ENCODE results near the gene ANAPC15. TPM values are rescaled to one million over a fixed set of nuclear protein-coding genes. Genes with fewer than 3 reads are reported as not detected.

The ANAPC15 gene
- total and polyA plus RNA-seq, 2 of the 13 experiments (the other 11 are each of a cell fraction or from before 2014, with no cell fraction given), result 18.8 to 25.7 TPM

GRCh38 chr11:72084076-72084475 is 28.4 kb downstream of the ANAPC15 start (continued):
- TF ChIP-seq ZBTB34 (CRISPR knock-in tag; IDR thresholded peaks at IDR 0.05), result no peak
- no peak for TF ChIP-seq ZKSCAN1 (IDR thresholded peaks at IDR 0.05; ENCODE audit: low read length)

GRCh38 chr11:72083414-72083813 is 29.1 kb downstream of the ANAPC15 start:
- H3K27ac ChIP-seq (ENCODE audit: extremely low read length, insufficient read depth, low read length), result no peak overlapping the region
- CTCF ChIA-PET (ENCODE audit: low intra/inter-chr PET ratio, low total read pairs), result no interaction called here
- DNase-seq (ENCODE audit: low spot score) (no peak), ATAC-seq (no peak), FAIRE-seq (no peak)
- 93% methylated on average over 2 of the region's 2 CpGs for WGBS (ENCODE audit: low lambda C conversion rate)
- TF ChIP-seq ZBTB1 (CRISPR knock-in tag; IDR thresholded peaks at IDR 0.05; ENCODE audit: borderline replicate concordance) (no peak), CBX2 (IDR thresholded peaks at IDR 0.05; ENCODE audit: low read depth, low read length) (no peak), CBX2 (CRISPR knock-in tag; IDR thresholded peaks at IDR 0.05; ENCODE audit: low read depth) (no peak), PREB (CRISPR knock-in tag; IDR thresholded peaks at IDR 0.05) (no peak), ZNF768 (CRISPR knock-in tag; IDR thresholded peaks at IDR 0.05) (no peak), ETV5 (CRISPR knock-in tag; IDR thresholded peaks at IDR 0.05; ENCODE audit: borderline replicate concordance) (no peak), ZFP37 (CRISPR knock-in tag; IDR thresholded peaks at IDR 0.05; ENCODE audit: borderline replicate concordance) (no peak), STAT6 (CRISPR knock-in tag; IDR thresholded peaks at IDR 0.05; ENCODE audit: borderline replicate concordance) (no peak), ZFP1 (CRISPR knock-in tag; IDR thresholded peaks at IDR 0.05) (no peak), ZNF883 (CRISPR knock-in tag; IDR thresholded peaks at IDR 0.05; ENCODE audit: not compliant biosample characterization) (no peak), CSRNP1 (CRISPR knock-in tag; IDR thresholded peaks at IDR 0.05) (no peak), ZNF644 (CRISPR knock-in tag; IDR thresholded peaks at IDR 0.05; ENCODE audit: low read depth) (no peak)
- no peak overlapping the region for H3K9ac ChIP-seq (ENCODE audit: insufficient read depth, low read depth, low read length)
- no peaks in the 10 kb centered on the region; a peak in 1 of 5 replicates for H3K27me3 ChIP-seq (ENCODE audit: control insufficient read depth in 1 of 2, insufficient read depth in 2 of 2, low read length in 2 of 2)
- no peaks in the 10 kb centered on the region for H3K9me3 ChIP-seq (ENCODE audit: low read length)
- BruUV-seq (replicated peaks), result no TSS peak
- H2AFZ ChIP-seq (ENCODE audit: low read length), result no peak overlapping the region
- peaks cover 18% of the 10 kb centered on the region for H3K4me1 ChIP-seq (ENCODE audit: insufficient read depth, low read length)
- H4K20me1 ChIP-seq (ENCODE audit: insufficient read depth, low read length), result no peaks in the 10 kb centered on the region
- no peak overlapping the region for H3K4me2 ChIP-seq (ENCODE audit: low read depth, low read length)
- peaks cover 16% of the 10 kb centered on the region for H3K79me2 ChIP-seq (ENCODE audit: insufficient read depth, low read length)
- intact Hi-C loops (cut with micrococcal nuclease; ENCODE audit: unreplicated experiment), result no loop called here
- no peak overlapping the region for H3K4me3 ChIP-seq (replicated peaks in 1 of 3; ENCODE audit: insufficient read depth in 1 of 3, low read depth in 2 of 3, low read length in 3 of 3)
- in situ Hi-C loops (cut with HindIII; ENCODE audit: extremely low pct_ligation_motif_present, low pct_unique_long_range_greater_than_20kb), result no loop called here
- H3K36me3 ChIP-seq (replicated peaks in 1 of 2; ENCODE audit: control insufficient read depth in 1 of 2, insufficient read depth in 2 of 2, low read length in 2 of 2), result peaks cover 0 to 1% of the 10 kb centered on the region in 2 experiments; a peak in 1 of 5 replicates
- POLR2A ChIA-PET, result interaction anchor here (1.4 kb wide), 1 partner anchor 10 kb away, joined by 3 read pairs; no protein-coding TSS in a partner anchor
